HCEC 1CT (cell line): ENCODE data around the gene MED12L.
A peak's percentile ranks its signal among the peaks of the same experiment; 100 is the strongest.

Source experiments
- DNase-seq: peaks from one replicate; pipeline ENCODE4 v3.0.0-alpha.2; 2017

Gene MED12L

DNA sequence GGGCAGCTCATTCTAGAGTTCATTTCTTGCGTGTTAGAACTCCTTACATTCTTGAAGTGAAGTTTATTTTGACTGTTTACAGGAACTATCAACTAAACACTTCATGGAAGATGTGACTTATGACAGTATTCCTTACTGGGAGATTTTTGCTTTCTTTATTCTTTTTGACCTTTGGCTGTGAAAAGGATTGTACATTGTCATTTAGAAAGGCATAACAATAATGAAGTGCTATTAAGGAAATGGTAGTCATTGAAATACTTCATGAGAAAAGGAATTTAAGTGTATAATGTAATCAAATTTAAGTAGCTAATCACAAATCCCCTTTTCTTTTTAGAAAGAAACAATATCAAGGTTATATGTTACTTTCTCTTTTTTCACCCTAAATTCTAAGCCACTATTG is 181.6 kb downstream of the MED12L start:
- no peak for DNase-seq

DNA sequence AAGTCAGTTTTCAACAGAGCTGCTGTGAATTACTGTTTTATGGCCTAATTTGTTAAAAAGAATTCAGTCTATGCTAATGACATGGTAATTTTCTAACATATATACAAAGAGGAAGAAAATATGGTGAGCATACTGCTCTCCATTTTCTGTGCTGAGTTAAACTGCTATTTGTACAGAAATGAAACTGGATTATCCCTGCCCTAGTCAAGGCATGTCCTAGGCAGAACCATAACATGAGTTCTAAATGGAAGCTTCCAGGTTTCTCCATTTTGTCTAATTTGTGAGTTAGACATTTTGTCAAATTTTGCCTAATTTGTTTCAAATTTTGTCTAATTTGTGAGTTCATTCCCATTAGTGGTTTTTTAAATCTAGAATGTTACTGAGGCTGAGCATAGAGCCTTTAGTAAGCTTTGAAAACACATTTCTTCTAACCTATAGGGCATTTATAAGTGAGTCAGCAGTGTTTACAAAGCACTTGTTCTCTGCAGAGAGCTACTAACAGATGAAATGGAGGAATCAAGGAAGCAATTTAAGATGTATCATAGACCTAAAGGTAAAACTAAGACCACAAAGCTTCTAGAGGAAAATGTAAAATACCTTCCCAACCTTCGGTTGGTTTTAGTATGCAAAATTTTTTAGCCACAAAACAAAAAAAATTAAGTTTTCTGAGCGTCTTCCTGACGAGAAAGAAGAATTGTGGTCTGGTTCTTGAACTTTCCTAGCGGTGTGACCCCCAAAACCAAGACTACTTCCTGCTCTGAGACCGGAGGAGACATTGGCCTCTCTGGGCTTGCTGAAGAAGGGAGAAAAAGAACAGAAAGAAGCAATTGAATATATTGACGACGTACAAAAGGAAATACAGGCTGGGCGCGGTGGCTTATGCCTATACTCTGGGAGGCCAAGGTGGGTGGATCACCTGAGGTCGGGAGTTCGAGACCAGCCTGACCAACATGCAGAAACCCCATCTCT is 183.1 kb downstream of the MED12L start:
- DNase-seq = no peak

- DNase-seq = no peak
Measured at GRCh38 chr3:151269631-151270030, 184.2 kb downstream of the MED12L start.

- no peak for DNase-seq
Measured at GRCh38 chr3:151275091-151275490, 189.6 kb downstream of the MED12L start.

GRCh38 chr3:151276038-151276686 is 190.7 kb downstream of the MED12L start:
- no peak for DNase-seq

- DNase-seq = no peak
Measured at GRCh38 chr3:151276687-151277042, 191.2 kb downstream of the MED12L start.

- DNase-seq = no peak
Measured at GRCh38 chr3:151278230-151278629, 192.8 kb downstream of the MED12L start, which contains the start of gene P2RY14. Gene P2RY14, minus strand, starts transcription at chr3:151278542. Its CDS starts 64,226 bp downstream, at chr3:151214316.

- DNase-seq = peak; percentile 10
Measured at GRCh38 chr3:151281671-151282324, 196.3 kb downstream of the MED12L start.

DNA sequence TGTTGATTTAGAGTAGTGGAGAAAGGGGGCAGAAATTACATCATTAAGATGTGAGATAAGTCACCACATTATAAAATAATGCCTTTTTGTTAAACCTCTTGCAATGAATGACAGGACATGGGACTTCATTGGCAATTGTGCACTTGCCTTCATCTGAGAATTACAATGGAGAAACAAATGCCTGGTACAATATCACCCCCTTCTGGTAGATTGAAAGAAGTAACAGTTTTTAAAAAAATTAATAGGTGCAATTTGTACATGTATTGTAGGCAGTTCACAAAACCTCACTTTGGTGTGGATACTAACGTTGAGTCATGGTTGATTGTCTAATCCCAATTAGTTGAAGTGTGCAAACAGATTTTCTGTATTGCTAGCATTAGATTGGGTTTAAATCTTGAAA is 197.5 kb downstream of the MED12L start:
- peak; percentile 58 for DNase-seq

DNA sequence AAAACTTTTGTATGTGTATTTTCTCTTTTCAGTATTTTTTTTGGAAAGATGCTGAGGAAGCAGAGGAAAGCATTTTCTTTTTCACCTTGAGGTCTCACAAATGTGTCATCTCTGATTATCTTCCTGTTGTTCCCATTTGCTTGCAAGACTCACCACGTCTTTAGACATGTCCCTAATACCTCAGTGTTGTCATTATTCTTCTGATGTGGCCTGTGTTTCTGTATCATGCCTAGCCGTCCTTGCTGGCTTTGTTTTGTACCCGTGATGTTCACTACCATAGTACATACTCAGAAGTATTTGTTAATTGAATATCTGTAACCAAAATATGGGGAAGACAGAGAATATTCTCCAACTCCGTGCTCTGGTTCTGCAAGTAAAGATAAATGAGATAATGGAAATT is 197.9 kb downstream of the MED12L start:
- no peak for DNase-seq

GRCh38 chr3:151283907-151284461 is 198.5 kb downstream of the MED12L start:
- DNase-seq = peak; percentile 18

DNA sequence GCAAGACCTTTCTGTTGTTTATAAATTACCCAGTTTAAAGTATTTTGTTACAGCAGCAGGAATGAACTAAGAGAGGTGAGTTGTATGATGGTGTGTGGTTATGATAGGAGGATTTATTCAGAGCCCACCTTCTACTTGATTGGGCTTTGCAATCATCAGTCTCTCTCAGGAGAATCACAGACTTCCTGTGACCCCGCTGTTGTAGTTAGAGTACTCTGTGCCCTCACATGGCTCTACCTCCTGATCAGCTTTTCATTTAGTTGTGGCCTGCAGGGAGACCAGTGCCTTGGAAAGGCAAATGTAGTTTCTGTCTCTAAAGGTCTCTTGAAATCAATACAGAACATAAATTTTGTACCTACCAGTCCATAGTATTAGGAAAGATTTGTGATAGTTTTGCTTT is 200.5 kb downstream of the MED12L start:
- no peak for DNase-seq

DNA sequence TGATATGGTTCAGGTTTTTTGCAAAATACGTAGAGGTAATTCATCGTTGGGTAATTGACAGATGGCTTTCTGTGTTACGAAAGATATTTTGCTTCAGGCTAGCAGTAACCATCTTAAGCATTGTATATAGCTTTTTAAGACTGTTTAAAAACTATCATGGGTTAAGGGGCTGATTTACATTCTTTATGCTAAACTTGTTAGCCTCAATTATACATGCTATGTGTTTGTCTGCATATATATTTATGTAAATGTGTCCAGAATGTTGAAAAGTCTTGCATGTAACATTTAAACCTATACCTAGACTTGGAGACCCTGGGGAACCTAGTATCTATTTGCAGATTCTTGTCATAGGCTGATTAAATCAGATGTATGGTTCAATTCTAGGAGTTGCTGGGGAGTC is 204.0 kb downstream of the MED12L start:
- no peak for DNase-seq

GRCh38 chr3:151290673-151291072 is 205.2 kb downstream of the MED12L start:
- DNase-seq = peak; percentile 55

- no peak for DNase-seq
Measured at GRCh38 chr3:151293127-151293526, 207.7 kb downstream of the MED12L start.

DNA sequence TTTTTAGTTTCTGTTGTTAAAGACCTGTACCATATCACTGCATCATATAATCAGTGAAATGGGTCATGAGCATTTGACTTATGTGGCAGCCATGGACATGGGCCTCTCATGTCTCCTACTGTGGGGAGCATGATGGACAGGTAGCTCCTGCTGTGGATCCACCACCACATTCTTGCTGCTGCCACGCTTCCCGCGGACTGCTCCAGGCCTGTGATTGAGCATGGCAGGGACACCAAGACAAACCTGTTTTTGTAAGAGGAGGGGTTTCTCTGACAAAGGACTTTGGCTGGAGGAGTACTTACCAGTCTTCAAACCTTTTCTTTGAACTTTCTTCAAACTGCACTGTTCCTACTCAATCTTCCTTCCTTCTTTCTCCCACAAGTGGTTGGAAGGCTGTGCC is 210.8 kb downstream of the MED12L start:
- no peak for DNase-seq

- DNase-seq = no peak
Measured at GRCh38 chr3:151297429-151297828, 212.0 kb downstream of the MED12L start.

- DNase-seq = no peak
Measured at GRCh38 chr3:151299006-151299405, 213.5 kb downstream of the MED12L start.

- no peak for DNase-seq
Measured at GRCh38 chr3:151300539-151300938, 215.1 kb downstream of the MED12L start.

GRCh38 chr3:151301787-151302186 is 216.3 kb downstream of the MED12L start:
- DNase-seq = peak; percentile 90

DNA sequence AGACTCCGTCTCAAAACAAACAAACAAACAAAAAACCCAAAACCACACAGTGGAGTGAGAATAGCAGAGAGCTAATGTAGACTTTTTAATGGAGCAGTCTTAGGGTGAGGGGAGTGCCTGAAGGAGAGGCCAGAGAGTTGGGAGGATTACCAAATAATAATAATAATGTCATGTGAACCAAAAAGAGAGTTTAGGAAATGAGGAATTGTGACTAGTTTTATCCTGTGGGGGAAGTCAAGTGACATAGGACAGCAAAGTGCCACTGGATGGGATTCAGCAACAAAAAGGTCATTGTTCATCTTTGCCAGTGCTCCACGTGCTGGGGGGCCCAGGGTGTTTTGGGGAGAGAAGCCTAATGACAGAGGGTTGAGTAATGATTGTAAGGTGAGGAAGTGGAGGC is 218.3 kb downstream of the MED12L start:
- DNase-seq = no peak

DNA sequence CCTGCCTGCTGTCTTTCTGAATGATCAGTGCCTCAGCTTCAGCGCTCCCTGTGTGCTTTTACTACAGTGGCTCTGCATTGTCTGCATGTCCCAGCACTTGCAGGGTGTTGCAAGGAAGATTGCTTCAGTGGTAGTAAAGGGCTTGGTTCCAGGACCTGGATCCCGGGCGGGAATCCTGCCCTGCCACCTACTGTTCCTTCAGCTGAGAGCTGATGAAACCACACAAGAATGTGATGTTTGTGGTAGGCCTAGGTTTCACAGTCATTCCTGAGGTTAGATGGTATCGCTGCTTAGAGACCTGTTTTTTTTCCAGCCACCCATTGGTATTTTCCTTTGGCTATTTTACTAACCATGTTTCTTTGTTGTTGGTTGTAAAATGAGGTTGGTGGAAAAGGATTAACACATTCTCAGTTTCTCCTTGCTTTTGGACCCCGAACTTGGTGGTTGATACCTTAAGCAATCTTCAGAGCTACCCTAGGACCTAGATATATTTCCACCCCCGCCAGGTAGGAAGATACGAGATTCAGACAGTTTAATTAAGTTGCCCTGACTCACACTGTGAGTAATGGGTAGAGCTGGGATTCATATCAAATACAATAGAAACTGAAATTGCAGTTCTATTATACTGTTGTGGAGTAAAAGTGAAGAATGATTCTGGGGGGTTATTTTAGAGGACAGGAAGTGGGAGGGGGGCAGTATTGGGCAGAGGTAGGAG is 219.8 kb downstream of the MED12L start:
- DNase-seq = peak; percentile 95

- no peak for DNase-seq
Measured at GRCh38 chr3:151305775-151306151, 220.3 kb downstream of the MED12L start.
